Occipital lobe (tissue), 2 donors: ENCODE measurements around the gene KRT37. TPM values are rescaled to one million over a fixed set of nuclear protein-coding genes. Genes with fewer than 3 reads are reported as not detected.

Experiments used
- DNase-seq: peaks from one replicate; lab custom pipeline; 2025; lab: John Stamatoyannopoulos, UW
- total RNA-seq: library from RNA; depleted of rRNA; stranded (reverse); fragments of >200 nt; gene quantifications from one replicate; pipeline ENCODE4 v1.2.3, GENCODE V29; 2014

Gene KRT37
- not detected for total RNA-seq

- no peak for DNase-seq
Observed at GRCh38 chr17:41424111-41424635, at the start of gene KRT37. TSS of gene KRT37 (minus strand) at chr17:41424585. CDS start at chr17:41424523, 62 bp downstream.

DNA sequence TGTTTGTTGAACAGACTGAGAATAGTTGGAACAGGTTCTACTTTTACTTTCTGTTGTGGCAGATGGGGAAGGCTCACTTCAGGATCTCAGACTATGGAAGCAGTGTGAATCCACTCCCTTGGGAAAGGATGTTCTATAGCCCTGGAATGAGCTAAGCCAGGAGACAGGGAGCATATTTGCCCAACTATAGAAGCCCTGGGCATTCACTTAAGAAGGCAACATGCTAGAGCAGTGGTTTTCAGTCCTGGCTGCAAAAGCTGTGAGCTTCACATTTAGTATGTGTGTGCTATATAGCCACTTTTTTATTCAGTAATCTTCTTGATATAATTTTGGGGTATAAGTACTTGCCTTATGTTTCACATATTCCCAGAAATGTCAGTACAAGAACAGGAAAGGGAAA is 44.0 kb upstream of the KRT37 start:
- DNase-seq, result no peak

GRCh38 chr17:41467561-41467960 is 43.2 kb upstream of the KRT37 start:
- DNase-seq, result no peak

- DNase-seq, result no peak
Observed at GRCh38 chr17:41466988-41467387, 42.6 kb upstream of the KRT37 start, which contains the start of gene KRT32. TSS of gene KRT32 (minus strand) at chr17:41467386. CDS start at chr17:41467325, 61 bp downstream.

- peak; percentile 61 for DNase-seq
Observed at GRCh38 chr17:41464682-41465081, 40.3 kb upstream of the KRT37 start.

GRCh38 chr17:41464173-41464572 is 39.8 kb upstream of the KRT37 start:
- no peak for DNase-seq

DNA sequence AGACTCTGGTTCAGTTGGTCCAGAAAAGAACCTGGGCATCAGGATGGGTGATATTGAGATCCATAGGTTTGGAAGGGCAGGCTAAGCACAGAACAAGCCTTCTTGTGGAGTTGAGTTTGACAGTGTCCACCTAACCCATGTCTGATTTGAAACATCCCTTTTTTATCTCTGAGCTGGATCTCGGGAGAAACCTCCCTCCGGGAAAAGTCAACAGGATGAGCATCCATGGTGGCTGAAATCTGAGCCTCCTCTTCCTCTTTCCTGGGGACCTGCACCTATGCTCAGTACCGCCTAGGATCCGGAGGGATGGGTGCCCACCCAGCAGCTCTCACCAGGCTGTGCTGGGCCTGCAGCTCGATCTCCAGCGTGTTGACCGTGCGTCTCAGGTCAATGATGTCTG is 39.4 kb upstream of the KRT37 start:
- no peak for DNase-seq

DNA sequence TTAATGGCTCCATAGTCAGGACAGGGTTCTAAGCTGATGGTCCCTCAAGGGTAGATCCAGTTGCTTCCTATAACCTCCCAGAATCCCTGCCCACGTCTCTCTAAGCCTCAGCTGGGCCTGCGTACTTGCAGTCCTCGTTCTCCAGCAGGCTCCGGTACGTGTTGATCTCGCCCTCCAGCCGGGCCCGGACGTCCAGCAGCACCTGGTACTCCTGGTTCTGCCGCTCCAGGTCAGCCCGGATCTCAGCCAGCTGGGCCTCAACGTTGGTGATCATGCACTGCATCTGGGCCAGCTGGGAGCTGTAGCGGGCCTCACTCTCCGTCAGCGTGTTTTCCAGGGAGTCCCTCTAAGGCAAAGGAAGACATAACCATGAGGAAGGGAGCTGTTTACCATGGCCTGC is 38.3 kb upstream of the KRT37 start:
- DNase-seq, result no peak

- no peak for DNase-seq
Observed at GRCh38 chr17:41457676-41458075, 33.3 kb upstream of the KRT37 start.

- DNase-seq, result no peak
Observed at GRCh38 chr17:41456204-41456603, 31.8 kb upstream of the KRT37 start.

DNA sequence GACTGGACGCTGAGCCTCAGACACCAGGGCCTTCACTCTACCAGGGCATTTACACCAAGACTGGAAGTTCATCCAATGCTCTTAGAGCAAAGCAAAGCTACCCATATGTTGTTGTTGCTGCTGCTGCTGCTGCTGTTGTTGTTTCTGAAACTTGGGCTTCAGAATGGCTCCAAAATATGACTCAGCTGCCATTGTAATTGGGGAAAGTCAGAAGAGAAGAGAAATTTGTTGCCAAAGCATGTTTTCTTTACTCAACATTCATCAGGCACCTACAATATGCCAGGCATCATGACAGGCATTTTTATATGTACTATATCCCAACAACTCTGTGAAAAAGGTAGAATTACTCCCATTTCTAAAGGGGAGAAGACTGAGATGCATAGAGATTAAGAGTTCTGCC is 30.9 kb upstream of the KRT37 start:
- DNase-seq, result no peak

GRCh38 chr17:41453066-41453465 is 28.7 kb upstream of the KRT37 start:
- DNase-seq, result no peak

- no peak for DNase-seq
Observed at GRCh38 chr17:41452281-41452680, 27.9 kb upstream of the KRT37 start.

DNA sequence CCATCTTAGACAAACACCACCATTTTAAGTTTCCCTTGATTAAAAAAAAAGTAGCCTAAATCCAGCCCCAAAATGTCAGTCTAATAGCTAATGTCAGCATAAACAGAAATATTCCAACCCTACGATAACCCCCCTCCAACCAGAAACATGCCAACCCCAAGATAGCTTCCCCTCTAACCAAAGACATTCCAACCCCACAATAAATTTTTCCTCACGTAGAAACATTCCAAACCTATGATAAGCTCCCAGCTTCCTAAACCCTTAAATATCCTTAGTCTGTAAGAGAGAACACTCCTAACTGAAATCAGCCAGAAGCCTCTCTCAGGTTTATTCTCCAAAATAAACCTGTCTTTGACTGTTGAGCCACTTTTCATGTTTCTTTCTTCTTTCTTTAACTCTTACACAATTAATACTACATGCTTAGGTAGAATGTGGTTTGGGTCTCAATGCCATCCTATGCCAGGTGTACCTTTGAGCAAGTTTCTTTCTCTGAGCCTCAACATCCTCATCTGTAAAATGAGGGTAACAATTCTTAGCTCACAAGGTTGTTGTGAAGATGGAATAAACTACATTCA is 26.9 kb upstream of the KRT37 start:
- no peak for DNase-seq

DNA sequence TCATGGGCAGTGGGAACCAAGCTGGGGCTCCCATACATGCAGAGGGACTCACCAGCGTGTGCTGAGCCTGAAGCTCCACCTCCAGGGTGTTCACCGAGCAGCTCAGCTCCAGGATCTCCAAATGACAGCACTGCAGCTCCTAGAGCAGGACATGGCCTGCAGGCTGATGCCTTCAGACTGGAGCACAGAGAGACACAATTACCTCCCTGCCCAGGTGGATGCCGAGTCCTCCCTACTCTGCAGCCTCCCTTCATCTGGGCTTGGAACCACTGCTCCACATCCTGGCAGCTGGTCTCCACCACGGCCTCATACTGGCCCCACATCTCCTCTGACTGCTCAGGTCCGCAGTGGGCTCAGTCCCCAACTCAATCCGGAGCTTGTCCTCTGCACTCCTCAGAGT is 24.6 kb upstream of the KRT37 start:
- DNase-seq, result no peak

DNA sequence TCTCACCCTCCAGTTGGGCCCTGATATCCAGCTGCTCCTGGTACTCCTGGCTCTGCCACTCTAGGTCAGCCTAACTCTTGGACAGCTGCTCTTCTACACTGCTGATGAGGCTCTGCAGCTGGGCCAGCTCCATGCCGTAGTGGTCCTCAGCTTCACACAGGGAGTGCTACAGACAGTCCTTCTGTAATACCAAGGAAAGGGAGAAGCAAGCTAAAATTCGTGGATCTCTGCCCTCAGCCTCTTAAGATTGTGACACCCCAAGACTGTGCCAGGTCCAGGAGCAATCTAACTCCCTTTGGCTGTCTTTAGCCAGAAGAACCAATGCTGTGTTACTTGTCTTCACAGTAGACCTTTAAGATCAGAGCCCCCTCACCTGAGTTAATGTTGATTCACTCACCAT is 24.1 kb upstream of the KRT37 start:
- DNase-seq, result no peak

GRCh38 chr17:41446806-41447205 is 22.4 kb upstream of the KRT37 start:
- no peak for DNase-seq

DNA sequence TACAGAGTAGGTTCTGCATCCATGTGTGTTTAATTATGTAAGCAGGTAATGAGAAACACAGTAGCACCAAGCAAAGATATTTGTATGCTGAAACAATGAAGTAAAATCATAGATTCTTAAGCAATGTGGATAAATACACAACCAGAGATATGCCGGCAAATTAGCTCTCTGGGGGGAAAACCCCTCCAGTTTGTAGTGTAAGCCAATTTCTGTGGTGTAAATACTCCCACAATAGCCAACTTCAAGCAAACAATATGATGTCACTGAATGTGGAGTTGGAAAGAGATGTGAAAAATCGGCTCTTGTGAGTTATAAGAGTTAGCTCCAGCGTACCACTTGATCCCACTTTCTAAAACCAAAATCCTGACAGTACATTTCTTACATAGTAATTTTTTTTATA is 20.3 kb upstream of the KRT37 start:
- DNase-seq, result no peak

DNA sequence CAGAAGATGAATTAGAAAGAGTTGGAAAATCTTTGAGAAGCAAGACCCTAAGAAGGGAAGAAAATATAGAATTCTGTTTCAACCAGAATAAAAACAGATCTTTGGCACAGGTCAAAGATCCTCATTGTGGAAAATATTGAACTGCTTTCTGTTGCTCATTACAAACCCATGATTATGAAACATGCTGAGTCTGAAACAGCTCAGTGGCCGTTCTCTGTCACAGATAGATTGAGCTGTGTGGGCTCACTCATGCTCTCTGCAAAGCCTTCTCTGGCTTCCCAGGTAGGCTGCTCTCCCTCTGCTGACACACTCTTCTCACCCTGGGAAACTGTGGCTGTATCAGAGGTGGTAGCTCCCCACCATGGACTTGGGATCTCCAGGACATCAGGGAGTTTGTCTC is 19.8 kb upstream of the KRT37 start:
- no peak for DNase-seq

DNA sequence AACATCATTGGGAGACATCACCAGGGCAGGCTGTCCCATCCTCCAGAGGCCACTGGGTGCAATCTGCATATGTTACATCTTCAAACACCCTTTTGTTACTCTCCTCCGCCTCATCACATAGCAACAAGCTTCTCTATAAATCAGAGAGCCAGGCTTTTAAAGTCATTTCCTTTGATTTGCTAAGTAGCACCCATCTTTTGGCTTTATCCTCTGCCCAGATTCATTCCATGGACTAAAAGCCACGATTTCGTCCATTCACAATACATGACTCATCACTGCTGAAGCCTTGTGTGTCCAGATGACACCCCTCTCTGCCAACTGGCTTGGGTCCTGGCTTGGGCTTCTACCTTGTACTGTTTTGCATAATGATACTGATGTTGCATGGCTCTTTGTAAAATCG is 18.4 kb upstream of the KRT37 start:
- no peak for DNase-seq

- no peak for DNase-seq
Observed at GRCh38 chr17:41440531-41441033, 16.2 kb upstream of the KRT37 start, which contains the start of gene KRT38. TSS of gene KRT38 (minus strand) at chr17:41440983. CDS start at chr17:41440921, 62 bp downstream.

DNA sequence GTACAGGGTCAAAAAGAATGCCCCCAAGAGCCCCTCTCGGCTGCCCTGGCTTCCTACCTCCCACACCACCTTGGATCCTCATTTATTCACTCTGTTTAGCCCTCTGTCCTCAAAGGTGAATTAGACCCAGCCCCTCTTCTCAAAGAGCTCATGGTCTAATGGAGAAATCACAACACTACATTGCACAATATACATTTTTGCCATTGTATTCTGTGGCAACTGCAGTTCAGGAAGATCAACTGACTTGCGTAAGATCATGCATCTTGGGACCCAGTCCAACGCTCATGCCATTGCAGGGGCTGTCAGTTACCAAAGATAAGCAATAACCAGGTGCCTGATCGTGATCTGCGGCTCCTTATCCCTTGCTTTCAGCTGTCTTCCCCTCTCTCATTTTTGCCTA is 15.0 kb upstream of the KRT37 start:
- DNase-seq, result no peak

- DNase-seq, result no peak
Observed at GRCh38 chr17:41437769-41438168, 13.4 kb upstream of the KRT37 start.

GRCh38 chr17:41437254-41437653 is 12.9 kb upstream of the KRT37 start:
- DNase-seq, result no peak
